NCI-H2227 treated with DMSO at 0.1 percent for 48 hours (cell line): ENCODE results near the gene ZNF66.
"Not testable (repeated sequence)": the region's sequence is repeated elsewhere in the genome, so short reads cannot be mapped to it uniquely, and the experiment has no call there.

Experiments used
- DNase-seq: peaks from one replicate; lab custom pipeline; 2025; lab: John Stamatoyannopoulos, UW

ZNF66 gene

GRCh38 chr19:20776083-20777076, at the start of gene ZNF66:
TSS of gene ZNF66 (plus strand) at chr19:20776304. CDS start at chr19:20776448, 144 bp downstream.
- peak; percentile 93 for DNase-seq

GRCh38 chr19:20750169-20750568, 25.9 kb upstream of the ZNF66 start:
- DNase-seq, result not testable (repeated sequence)

DNA sequence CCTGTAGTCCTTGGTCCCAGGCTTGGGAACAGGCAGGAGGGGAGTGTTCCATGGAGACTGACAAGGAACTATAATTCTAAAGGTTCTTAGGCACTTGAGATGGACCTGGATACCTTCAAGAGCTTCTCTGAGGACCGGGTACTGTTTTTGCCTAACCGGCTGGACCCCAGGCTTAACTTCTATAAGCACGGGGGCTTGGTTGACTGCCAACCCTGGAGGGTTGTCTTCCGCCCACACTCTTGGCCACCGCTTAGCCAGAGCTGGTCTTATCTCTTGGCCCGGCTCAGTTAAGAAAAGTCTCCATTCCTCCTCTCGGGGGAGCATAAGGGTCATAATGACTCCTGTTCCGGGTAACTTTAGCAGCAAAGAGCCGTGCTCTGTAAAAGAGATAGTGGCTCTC, 23.8 kb upstream of the ZNF66 start:
- DNase-seq, result not testable (repeated sequence)

DNA sequence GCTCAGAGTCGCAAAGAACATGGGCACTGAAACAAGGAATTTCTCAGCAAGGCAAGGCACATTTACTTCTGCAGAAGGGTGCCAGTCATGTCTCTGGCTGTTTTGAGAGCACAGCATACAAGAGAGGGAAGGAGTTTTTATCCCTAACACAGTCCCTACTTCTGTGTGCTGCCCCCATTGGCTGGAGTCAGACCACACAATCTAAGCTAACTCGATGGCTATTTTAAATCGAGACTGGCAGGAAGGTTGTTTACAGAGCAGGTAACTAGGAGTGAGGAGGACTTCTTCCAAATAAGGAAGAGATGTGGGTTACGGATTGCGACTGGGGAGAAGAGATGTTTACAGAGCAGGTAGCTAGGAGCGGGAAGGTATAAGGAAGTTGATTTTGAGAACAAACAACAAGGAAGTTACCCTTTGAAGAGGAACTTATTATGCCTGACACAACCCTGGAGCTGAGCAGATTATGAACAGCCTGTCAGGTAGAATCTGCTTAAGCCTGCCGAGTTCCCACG, 6.8 kb upstream of the ZNF66 start:
- DNase-seq, result not testable (repeated sequence)

DNA sequence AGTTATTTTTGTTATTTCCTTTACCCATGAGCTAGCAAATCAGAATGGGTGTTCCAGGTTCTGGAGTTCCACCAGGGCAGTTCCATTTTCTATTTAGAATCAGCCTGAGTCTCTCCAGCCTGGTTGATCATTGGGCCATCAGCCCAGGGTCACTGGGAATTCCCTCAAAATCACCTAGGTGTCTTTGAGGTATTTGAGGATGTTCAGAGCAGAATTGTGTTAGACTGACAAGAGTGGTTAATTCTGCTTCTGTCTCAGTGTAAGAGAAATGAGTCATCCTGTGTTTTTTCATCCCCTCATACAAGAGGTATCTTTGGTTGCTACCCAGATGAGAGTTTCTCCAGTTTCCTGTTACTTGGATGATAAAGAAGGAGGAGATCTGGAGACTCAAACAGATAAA, 11.7 kb downstream of the ZNF66 start:
- DNase-seq, result no peak

DNA sequence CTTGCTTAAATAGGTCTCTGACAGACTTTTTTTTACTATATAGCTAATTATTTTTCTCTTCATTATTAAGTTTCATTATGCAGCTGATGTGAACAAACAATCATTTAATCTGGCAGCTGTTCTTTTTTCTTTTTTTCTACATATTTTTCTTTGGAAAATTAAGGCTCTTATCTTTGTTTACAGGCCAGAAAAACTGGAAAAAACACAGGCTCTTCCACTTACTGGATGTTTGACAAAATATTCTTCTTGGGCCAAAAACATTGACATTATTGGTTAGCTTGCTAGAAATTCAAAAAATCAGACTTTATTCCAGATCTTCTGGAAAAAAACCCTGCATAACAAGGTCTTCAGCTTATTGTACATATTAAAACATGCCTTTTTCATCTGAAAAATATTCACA, 15.7 kb downstream of the ZNF66 start:
- no peak for DNase-seq

DNA sequence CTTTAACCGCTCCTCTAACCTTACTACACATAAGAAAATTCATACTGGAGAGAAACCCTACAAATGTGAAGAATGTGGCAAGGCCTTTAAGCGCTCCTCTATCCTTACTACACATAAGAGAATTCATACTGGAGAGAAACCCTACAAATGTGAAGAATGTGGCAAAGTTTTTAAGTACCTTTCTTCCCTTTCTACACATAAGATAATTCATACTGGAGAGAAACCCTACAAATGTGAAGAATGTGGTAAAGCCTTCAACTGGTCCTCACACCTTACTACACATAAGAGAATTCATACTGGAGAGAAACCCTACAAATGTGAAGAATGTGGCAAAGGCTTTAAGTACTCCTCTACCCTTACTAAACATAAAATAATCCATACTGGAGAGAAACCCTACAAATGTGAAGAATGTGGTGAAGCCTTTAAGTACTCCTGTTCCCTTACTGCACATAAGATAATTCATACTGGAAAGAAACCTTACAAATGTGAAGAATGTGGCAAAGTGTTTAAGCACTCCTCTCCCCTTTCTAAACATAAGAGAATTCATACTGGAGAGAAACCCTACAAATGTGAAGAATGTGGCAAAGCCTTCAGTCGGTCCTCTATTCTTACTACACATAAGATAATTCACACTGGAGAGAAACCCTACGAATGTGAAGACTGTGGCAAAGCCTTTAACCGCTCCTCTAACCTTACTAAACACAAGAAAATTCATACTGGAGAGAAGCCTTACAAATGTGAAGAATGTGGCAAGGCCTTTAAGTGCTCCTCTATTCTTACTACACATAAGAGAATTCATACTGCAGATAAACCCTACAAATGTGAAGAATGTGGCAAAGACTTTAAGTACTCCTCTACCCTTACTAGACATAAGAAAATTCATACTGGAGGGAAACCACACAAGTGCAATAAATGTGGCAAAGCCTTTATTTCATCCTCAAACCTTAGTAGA, 30.5 kb downstream of the ZNF66 start:
- DNase-seq, result not testable (repeated sequence)

- DNase-seq, result no peak
These were observed 64.3 kb downstream of the ZNF66 start for GRCh38 chr19:20840371-20840770.
